Lung (tissue), 12 donors: ENCODE data around the gene TTC1. TPM values are rescaled to one million over a fixed set of nuclear protein-coding genes. Genes with fewer than 3 reads are reported as not detected.

Experiments used
- ATAC-seq: fragments of 200-7000 bp; cut with Tn5 transposase; one replicate; pipeline ENCODE4 v1.9.1; 2020; ENCODE audit warnings: moderate number of reproducible peaks; ENCODE audit not compliant: insufficient read depth, low FRiP score
- DNase-seq, 3 donors: peaks; one replicate each; pipeline ENCODE4 v3.0.0-alpha.2; 2013 to 2017
- H3K27ac ChIP-seq, 2 donors: one replicate each; pipeline ENCODE4 v1.5.1; 2013; ENCODE audit warnings: mild to moderate bottlenecking in 2 of 2, moderate library complexity in 2 of 2, control low read depth in 1 of 2, inconsistent platforms in 1 of 2, low read depth in 1 of 2, low read length in 1 of 2
- H3K27me3 ChIP-seq, 3 donors: one replicate each; pipeline ENCODE4 v1.5.1; 2013; ENCODE audit warnings: low read length in 2 of 3; ENCODE audit not compliant: control insufficient read depth in 3 of 3, insufficient read depth in 3 of 3
- H3K36me3 ChIP-seq, 4 donors: one replicate each; pipeline ENCODE4 v1.5.1; 2013; ENCODE audit warnings: low read length in 4 of 4, mild to moderate bottlenecking in 1 of 4, moderate library complexity in 1 of 4; ENCODE audit not compliant: control insufficient read depth in 4 of 4, insufficient read depth in 4 of 4
- H3K4me1 ChIP-seq, 5 donors: one replicate each; pipeline ENCODE4 v1.5.1; 2013; ENCODE audit warnings: low read length in 5 of 5, mild to moderate bottlenecking in 2 of 5, moderate library complexity in 1 of 5; ENCODE audit not compliant: control insufficient read depth in 5 of 5, insufficient read depth in 5 of 5
- H3K4me3 ChIP-seq: one replicate; pipeline ENCODE4 v1.5.1; 2013; ENCODE audit warnings: mild to moderate bottlenecking, control low read depth, moderate library complexity
- H3K9ac ChIP-seq, 2 donors: one replicate each; pipeline ENCODE4 v1.5.1; 2013; ENCODE audit warnings: low read length in 2 of 2, control low read depth in 1 of 2; ENCODE audit not compliant: insufficient read depth in 1 of 2
- H3K9me3 ChIP-seq, 4 donors: one replicate each; pipeline ENCODE4 v1.5.1; 2013; ENCODE audit warnings: low read length in 3 of 4, mild to moderate bottlenecking in 1 of 4, moderate library complexity in 1 of 4; ENCODE audit not compliant: control insufficient read depth in 4 of 4, insufficient read depth in 3 of 4
- CTCF ChIP-seq: IDR thresholded peaks from 2 replicates; pipeline ENCODE4 v1.5.1; 2012; ENCODE audit warnings: mild to moderate bottlenecking; ENCODE audit errors: control extremely low read depth, extremely low read depth
- WGBS, 2 donors: extraction: QIAGEN DNeasy Blood & Tissue Kit; methylation state at CpG; one replicate each; pipeline ENCODE4 v1.1.7; 2013; 5-methylcytosine and 5-hydroxymethylcytosine counted together
- polyA plus RNA-seq, 2 donors: library from polyadenylated mRNA; stranded (reverse); fragments of 200-250 nt; gene quantifications; one replicate each; pipeline ENCODE4 v1.2.1, GENCODE V29; 2013
- total RNA-seq, 2 donors: library from RNA; depleted of rRNA in 1 of 2; stranded (reverse); fragments of >200 nt in 1 of 2; gene quantifications; one replicate each; pipeline ENCODE4 v1.2.1, GENCODE V29; 2014 to 2021
- donor health status: control.
- donor health status: control.
- donor health status: Bipolar disorder and iron deficiency.
- donor health status: healthy.
- donor health status: DM: yes; HTN: yes; CAD: no.

The TTC1 gene
- total and polyA plus RNA-seq, 4 donors: 37.3 to 47.5 (median 43.1) TPM

GRCh38 chr5:159978358-159978757 lies 30.6 kb upstream of the TTC1 start:
- 33 to 56% methylated on average over 2 of the region's 2 CpGs for WGBS, 2 donors
- H3K36me3 ChIP-seq: no peaks in the 10 kb centered on the region
- no peak for TF ChIP-seq CTCF
- DNase-seq: no peak
- H3K27me3 ChIP-seq: peaks cover 0 to 30% (median 9%) of the 10 kb centered on the region in 3 donors
- H3K4me3 ChIP-seq: no peak overlapping the region
- no peak for ATAC-seq
- H3K27ac ChIP-seq: no peak overlapping the region
- no peaks in the 10 kb centered on the region for H3K4me1 ChIP-seq
- H3K9me3 ChIP-seq: no peaks in the 10 kb centered on the region
- H3K9ac ChIP-seq: no peak overlapping the region

GRCh38 chr5:159982421-159983173 lies 26.3 kb upstream of the TTC1 start:
- no peak for TF ChIP-seq CTCF
- Histone ChIP-seq H3K4me3 (no peak overlapping the region), H3K9me3 (peaks cover 0 to 2% (median 0%) of the 10 kb centered on the region in 4 donors), H3K9ac (no peak overlapping the region), H3K27ac (no peak overlapping the region), H3K4me1 (peaks cover 0 to 3% (median 0%) of the 10 kb centered on the region in 5 donors), H3K36me3 (no peaks in the 10 kb centered on the region), H3K27me3 (peaks cover 0 to 27% (median 10%) of the 10 kb centered on the region in 3 donors)
- DNase-seq (no peak), ATAC-seq (no peak)
- 91% methylated on average over 8 of the region's 8 CpGs for WGBS, 2 donors

- Histone ChIP-seq H3K9me3 (peaks cover 0 to 2% (median 0%) of the 10 kb centered on the region in 4 donors), H3K27me3 (peaks cover 0 to 30% (median 18%) of the 10 kb centered on the region in 3 donors), H3K27ac (no peak overlapping the region), H3K36me3 (no peaks in the 10 kb centered on the region), H3K4me1 (peaks cover 0 to 3% (median 0%) of the 10 kb centered on the region in 5 donors), H3K4me3 (peak overlapping the region; percentile 1), H3K9ac (peak overlapping the region in 1 of 2 donors; percentile 39)
- 0 to 2% methylated on average over 50 of the region's 50 CpGs for WGBS, 2 donors
- DNase-seq: peak; percentile 63 to 77 (median 77)
- TF ChIP-seq CTCF: peak; percentile 71
- ATAC-seq: peak; percentile 91
Measured at GRCh38 chr5:159987031-159987674, 21.8 kb upstream of the TTC1 start.
